HG03280 (cell line): ENCODE results near the gene TRMT11.
"Not testable (repeated sequence)": the region's sequence is repeated elsewhere in the genome, so short reads cannot be mapped to it uniquely, and the experiment has no call there.

Source experiments
- ATAC-seq: cut with Tn5 transposase; IDR thresholded peaks from one replicate; pipeline ENCODE4 v1.9.1; 2021; ENCODE audit warnings: mild to moderate bottlenecking, moderate library complexity; ENCODE audit not compliant: unreplicated experiment

The TRMT11 gene

GRCh38 chr6:126041516-126041915, 55.2 kb downstream of the TRMT11 start:
- no peak for ATAC-seq

- no peak for ATAC-seq
Measured at GRCh38 chr6:126042001-126042419, 55.7 kb downstream of the TRMT11 start.

GRCh38 chr6:126047648-126048047, 61.3 kb downstream of the TRMT11 start:
- no peak for ATAC-seq

- ATAC-seq, result no peak
Measured at GRCh38 chr6:126048635-126049034, 62.3 kb downstream of the TRMT11 start.

- ATAC-seq, result no peak
Measured at GRCh38 chr6:126050795-126051194, 64.5 kb downstream of the TRMT11 start.

GRCh38 chr6:126051791-126052190, 65.5 kb downstream of the TRMT11 start:
- ATAC-seq, result no peak

- ATAC-seq, result no peak
Measured at GRCh38 chr6:126052485-126052884, 66.1 kb downstream of the TRMT11 start.

- no peak for ATAC-seq
Measured at GRCh38 chr6:126054258-126054702, 67.9 kb downstream of the TRMT11 start.

GRCh38 chr6:126054802-126055201, 68.5 kb downstream of the TRMT11 start:
- ATAC-seq, result no peak

- no peak for ATAC-seq
Measured at GRCh38 chr6:126055449-126055848, 69.1 kb downstream of the TRMT11 start.

- ATAC-seq, result no peak
Measured at GRCh38 chr6:126056355-126057004, 70.1 kb downstream of the TRMT11 start.

GRCh38 chr6:126058085-126058484, 71.7 kb downstream of the TRMT11 start:
- ATAC-seq, result not testable (repeated sequence)

- no peak for ATAC-seq
Measured at GRCh38 chr6:126060400-126060799, 74.1 kb downstream of the TRMT11 start.

- peak; percentile 55 for ATAC-seq
Measured at GRCh38 chr6:126063512-126064146, 77.3 kb downstream of the TRMT11 start.

GRCh38 chr6:126064257-126064747, 78.0 kb downstream of the TRMT11 start:
- no peak for ATAC-seq

- ATAC-seq, result no peak
Measured at GRCh38 chr6:126064748-126065401, 78.5 kb downstream of the TRMT11 start.

GRCh38 chr6:126066053-126067048, 80.0 kb downstream of the TRMT11 start:
- ATAC-seq, result no peak

- no peak for ATAC-seq
Measured at GRCh38 chr6:126067073-126067472, 80.7 kb downstream of the TRMT11 start.

- ATAC-seq, result no peak
Measured at GRCh38 chr6:126069449-126069848, 83.1 kb downstream of the TRMT11 start.

- no peak for ATAC-seq
Measured at GRCh38 chr6:126071000-126071647, 84.8 kb downstream of the TRMT11 start.
